HG02588 (cell line): Measurements from ENCODE around the gene PTPRO.

Experiments used
- ATAC-seq: cut with Tn5 transposase; IDR thresholded peaks from one replicate; pipeline ENCODE4 v1.9.1; 2021; ENCODE audit warnings: mild to moderate bottlenecking, moderate library complexity; ENCODE audit not compliant: unreplicated experiment

PTPRO gene

DNA sequence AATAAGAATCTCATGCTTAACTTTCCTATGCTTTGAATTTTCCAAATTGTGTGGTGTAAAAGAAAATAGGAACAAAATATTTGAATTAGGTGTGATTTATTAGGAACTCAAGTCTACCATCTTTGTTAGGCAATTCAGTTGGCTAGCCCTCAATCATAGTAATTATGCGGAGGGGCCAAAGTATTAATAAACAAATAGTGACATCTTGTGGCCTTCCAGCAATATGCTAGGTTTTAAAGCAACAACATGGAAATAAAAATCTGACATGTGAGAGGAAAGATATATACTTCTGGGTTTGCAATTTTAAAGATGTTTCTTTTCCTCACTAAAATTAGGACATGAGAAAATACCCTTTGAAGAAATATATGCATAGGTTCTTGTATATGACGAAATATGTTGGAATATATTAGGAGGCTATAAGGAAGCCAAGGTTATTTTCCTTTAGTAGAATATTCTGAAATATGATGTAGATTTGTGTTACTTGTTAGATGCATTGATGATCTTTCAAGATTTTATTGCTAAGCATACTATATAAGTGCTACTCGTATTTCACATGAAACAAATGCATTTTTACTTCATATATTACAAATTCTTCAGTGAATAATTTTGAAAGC lies 200.4 kb downstream of the PTPRO start:
- ATAC-seq = no peak

DNA sequence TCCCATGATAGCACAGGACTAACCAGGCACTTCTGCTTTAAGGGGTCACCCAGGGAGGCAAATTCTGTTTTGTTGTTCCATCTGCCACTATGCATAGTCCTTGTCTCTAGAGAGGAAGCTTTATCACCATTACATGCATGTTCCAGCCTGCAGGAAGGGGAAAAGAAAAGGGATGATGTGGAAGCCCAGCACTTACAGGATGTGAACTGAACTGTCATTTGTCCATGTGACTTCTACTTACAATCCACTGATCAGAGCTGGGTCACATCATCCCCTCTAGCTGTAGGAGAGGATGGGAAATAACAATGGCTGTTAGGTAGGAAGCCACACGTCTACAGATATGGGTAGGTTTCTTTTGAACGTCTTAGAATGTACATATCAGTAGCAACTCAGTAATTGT lies 203.1 kb downstream of the PTPRO start:
- no peak for ATAC-seq

- ATAC-seq = peak; percentile 100
These were observed 203.7 kb downstream of the PTPRO start for GRCh38 chr12:15526033-15526432.

GRCh38 chr12:15527201-15528080 lies 205.1 kb downstream of the PTPRO start:
- ATAC-seq = no peak

- no peak for ATAC-seq
These were observed 206.4 kb downstream of the PTPRO start for GRCh38 chr12:15528666-15529065.

GRCh38 chr12:15530361-15530760 lies 208.1 kb downstream of the PTPRO start:
- ATAC-seq = no peak

GRCh38 chr12:15532364-15532977 lies 210.2 kb downstream of the PTPRO start:
- ATAC-seq = peak; percentile 76

- ATAC-seq = peak; percentile 73
These were observed 212.0 kb downstream of the PTPRO start for GRCh38 chr12:15534322-15534721.

DNA sequence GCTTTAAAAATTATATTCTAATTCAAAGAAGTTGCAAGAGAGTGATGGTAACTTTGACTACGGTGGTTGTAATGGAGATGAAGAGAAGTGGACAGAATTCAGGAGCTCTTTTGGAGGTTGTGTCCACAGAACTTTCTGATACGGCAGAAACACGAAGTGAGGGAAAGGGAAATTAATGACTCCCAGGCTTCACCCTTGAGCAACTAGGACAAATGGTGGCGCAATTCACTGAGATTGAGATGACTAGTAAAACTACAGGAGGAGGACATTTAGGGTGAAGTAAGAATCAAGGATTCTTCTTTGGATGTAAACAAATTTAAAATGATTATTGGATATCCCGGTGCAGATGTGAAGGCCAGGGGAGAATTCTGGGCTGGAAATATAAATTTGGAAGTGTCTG lies 212.6 kb downstream of the PTPRO start:
- no peak for ATAC-seq

- ATAC-seq = no peak
These were observed 213.1 kb downstream of the PTPRO start for GRCh38 chr12:15535352-15535781.

GRCh38 chr12:15536446-15536845 lies 214.1 kb downstream of the PTPRO start:
- no peak for ATAC-seq

DNA sequence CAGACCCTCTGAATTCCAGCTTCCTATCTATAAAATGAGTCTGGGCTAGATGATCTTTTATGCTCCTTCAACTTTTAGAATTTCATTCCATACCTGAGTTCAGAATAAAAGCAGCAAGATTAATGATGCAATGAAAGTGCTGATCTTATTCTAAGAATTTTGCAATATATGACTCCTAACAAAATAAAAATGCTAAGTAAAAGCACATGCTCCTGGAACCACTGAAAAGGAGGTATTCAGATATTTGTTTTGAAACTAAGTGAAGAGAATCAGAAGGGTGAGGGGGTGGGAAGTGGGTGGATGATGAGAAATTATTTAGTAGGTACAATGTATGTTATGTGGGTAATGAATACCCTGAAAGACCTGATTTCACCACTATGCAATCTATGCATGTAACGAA lies 216.6 kb downstream of the PTPRO start:
- no peak for ATAC-seq

- ATAC-seq = no peak
These were observed 217.7 kb downstream of the PTPRO start for GRCh38 chr12:15540005-15540404.

DNA sequence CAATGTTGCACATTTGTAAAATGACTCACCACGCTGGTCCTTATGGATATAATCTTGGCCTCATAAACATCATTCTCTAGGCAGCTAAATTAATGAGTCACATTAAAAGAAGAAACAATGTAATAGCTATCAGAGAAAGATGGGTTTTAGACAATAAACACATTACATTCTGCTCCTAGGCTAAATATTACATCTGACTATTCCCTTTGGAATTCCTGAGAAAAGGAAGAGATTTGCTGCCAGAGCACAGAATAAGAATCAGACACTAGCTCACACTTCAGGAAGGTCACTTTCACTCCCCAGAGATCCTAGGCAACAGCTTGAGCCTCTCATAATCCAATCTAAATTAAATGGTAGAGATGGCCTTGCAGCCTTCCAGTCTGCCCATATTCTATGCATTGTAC lies 218.2 kb downstream of the PTPRO start:
- no peak for ATAC-seq

GRCh38 chr12:15541996-15542631 lies 219.8 kb downstream of the PTPRO start:
- ATAC-seq = no peak

DNA sequence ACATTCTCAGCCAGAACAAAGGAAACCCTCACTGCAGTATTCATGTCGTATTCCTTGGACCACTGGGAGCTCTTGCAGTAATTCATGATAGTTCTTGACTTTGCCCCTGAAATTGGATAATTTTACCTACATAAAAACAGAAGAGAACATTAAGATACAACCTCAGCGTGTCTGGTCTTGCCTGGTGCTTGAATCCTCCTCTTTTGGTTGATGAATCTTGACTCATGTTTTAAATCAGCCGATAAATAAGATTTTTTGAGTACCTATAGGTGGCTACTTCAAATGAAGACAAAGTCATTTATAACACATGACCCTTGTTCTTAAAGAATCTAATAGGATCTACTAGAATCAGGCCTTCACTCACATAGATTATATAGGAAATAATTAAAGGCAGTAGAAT lies 221.0 kb downstream of the PTPRO start:
- no peak for ATAC-seq

DNA sequence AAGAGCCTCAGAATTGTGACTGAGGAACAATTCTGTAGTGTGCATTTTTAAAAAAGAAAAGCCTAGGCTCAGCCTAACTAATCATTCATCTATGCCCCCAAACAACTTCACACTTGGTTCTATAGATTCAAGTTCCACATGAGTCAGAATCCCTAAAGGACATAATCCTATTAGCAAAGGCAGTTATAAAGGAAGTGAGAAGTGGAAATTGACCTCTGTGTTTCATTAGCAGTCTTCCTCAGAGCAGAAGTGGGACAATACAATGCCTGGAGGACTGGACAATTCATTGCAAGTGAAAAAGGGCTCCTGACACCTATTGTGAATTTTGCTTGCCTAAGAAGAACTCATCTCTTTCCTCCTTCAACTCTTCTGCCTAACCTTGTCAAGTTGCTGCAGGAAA lies 222.3 kb downstream of the PTPRO start:
- no peak for ATAC-seq

DNA sequence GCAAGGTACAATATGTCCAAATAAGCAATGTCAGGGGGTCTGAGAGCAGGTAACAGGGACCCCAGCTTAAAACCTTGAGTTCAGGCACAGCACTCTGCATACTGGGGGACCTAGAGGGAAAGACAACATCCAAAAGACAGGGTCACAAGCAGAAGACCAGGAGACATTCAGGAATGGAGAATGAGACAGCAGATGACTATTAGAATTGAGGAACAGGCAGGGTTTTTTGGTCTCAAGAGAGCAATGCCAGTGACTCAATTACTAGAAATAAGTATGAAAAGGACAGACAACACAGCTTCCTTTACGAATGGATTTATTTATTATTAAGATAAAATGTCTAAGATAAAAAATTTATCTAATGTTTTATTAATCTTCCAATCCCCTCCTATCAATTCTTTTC lies 223.0 kb downstream of the PTPRO start:
- ATAC-seq = no peak

DNA sequence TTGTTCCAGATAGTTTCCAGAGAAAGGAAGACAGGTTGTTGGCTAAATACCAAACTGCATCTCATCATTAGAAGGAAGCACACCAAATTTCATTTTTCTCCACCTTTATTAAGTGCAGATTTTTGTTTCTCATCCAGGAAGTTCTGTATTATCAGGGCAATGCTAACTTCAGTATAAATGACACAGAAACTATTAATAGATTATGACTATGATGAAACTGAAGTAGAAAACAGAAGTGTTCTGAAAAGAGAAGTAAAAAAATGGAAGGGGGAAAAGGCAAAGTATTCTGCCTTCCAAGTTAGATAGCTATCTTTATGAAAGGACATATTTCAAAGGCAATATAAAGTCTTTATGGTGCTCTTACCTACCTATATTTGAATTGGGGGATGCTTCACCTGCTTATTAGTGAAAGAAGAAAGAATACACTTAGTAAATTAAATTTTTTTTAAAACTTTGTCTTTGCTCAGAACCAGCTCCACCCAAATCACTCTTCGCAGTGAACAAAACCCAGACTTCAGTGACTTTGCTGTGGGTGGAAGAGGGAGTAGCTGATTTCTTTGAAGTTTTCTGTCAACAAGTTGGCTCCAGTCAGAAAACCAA lies 223.9 kb downstream of the PTPRO start:
- ATAC-seq = peak; percentile 87

- ATAC-seq = no peak
These were observed 224.8 kb downstream of the PTPRO start for GRCh38 chr12:15547063-15547462.

- no peak for ATAC-seq
These were observed 225.4 kb downstream of the PTPRO start for GRCh38 chr12:15547691-15548090.
